ENCODE results near the gene PALM.

GRCh38 chr19:793806-794205 lies 85.1 kb downstream of the PALM start:
- TF ChIP-seq CTCF (IDR thresholded peaks at IDR 0.05) (no peak), POLR2A (IDR thresholded peaks at IDR 0.05) (no peak)
